GM20000 (cell line): ENCODE measurements around the gene OSBPL2.

Experiments
- DNase-seq: peaks from one replicate; pipeline ENCODE4 v3.0.0; 2012; ENCODE audit warnings: low spot score
- CTCF ChIP-seq: IDR thresholded peaks from 2 replicates; pipeline ENCODE4 v1.5.1; 2012; ENCODE audit warnings: mild to moderate bottlenecking, control low read depth; ENCODE audit errors: extremely low read depth, missing control alignments

Gene OSBPL2

GRCh38 chr20:62228982-62229545 lies 9.3 kb upstream of the OSBPL2 start:
- no peak for TF ChIP-seq CTCF
- no peak for DNase-seq

GRCh38 chr20:62229667-62230066 lies 8.7 kb upstream of the OSBPL2 start:
- TF ChIP-seq CTCF, result no peak
- no peak for DNase-seq

GRCh38 chr20:62230276-62230675 lies 8.0 kb upstream of the OSBPL2 start:
- TF ChIP-seq CTCF, result no peak
- no peak for DNase-seq

- DNase-seq, result no peak
- no peak for TF ChIP-seq CTCF
Measured at GRCh38 chr20:62230696-62231095, 7.6 kb upstream of the OSBPL2 start.

GRCh38 chr20:62231292-62231691 lies 7.0 kb upstream of the OSBPL2 start:
- DNase-seq, result no peak
- TF ChIP-seq CTCF, result no peak

GRCh38 chr20:62232194-62232593 lies 6.1 kb upstream of the OSBPL2 start:
- DNase-seq, result no peak
- TF ChIP-seq CTCF, result no peak

GRCh38 chr20:62232770-62233645 lies 5.3 kb upstream of the OSBPL2 start:
- DNase-seq, result no peak
- TF ChIP-seq CTCF, result no peak
